ENCODE data around the gene MAPRE2. TPM values are rescaled to one million over a fixed set of nuclear protein-coding genes. Genes with fewer than 3 reads are reported as not detected.
A peak's percentile ranks its signal among the peaks of the same experiment; 100 is the strongest.

Gene MAPRE2
- total RNA-seq, 1 experiment from 2014 or later = 57.5 TPM

DNA sequence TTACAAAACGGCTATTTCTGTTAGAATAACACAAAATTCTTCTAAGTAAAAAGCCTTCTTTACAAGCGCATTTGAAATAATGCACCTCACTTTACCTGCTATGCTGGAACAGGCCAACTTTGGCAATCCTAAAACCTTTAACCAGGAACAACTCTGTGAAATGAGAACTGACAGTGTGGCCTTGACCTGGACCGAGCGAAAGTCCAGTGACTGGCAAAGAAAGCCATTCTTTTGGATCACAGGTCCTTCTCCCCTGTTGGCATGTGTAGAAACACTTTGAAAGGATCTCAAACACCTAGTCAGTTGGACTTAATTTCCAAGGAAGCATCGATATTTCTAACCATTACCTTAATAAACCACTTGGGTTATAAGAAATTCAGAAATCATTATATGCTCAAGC is 21.2 kb downstream of the MAPRE2 start:
- no peak for DNase-seq (ENCODE audit: low read depth)

- DNase-seq (ENCODE audit: low read depth) = no peak
These were observed 22.9 kb downstream of the MAPRE2 start for GRCh38 chr18:35063875-35064690.

DNA sequence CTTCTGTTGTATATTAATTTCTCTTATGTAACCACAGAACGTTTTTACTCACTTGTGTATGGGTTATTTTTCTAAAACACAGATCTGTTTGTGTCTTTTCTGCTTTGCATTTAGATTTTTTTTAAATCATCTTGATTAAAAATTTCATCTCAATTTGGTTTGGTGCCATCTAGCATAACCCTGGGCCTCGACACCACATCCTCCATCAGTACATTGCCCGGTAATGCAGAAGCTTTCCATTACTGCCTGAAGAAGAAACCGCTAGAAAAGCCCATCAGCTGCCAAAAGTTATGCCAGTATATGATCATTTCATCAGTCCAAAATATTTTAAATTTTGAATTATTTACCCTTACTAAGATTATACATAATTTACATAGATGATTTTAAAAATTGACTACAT is 26.2 kb downstream of the MAPRE2 start:
- DNase-seq (ENCODE audit: low read depth) = no peak

GRCh38 chr18:35071819-35072247 is 30.6 kb downstream of the MAPRE2 start:
- no peak for DNase-seq (ENCODE audit: low read depth)

DNA sequence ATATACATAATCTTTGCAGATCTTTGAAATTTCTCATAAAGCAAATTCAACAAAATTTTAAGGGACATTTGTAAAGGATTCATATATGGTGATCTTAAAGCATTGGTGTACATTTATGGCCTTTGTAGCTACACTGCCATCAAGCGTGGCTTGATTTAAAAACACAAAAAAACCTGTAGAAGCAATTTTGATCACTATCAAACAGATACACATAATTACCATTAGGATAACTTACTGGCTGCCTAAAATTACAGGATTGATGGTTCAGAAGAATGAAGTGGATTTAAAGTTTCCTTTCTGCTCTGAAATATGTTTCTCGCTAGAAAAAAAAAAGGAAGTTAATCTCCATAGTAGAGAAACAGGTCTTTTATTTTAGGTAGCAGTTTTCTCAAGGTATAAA is 31.4 kb downstream of the MAPRE2 start:
- DNase-seq (ENCODE audit: low read depth) = no peak

DNA sequence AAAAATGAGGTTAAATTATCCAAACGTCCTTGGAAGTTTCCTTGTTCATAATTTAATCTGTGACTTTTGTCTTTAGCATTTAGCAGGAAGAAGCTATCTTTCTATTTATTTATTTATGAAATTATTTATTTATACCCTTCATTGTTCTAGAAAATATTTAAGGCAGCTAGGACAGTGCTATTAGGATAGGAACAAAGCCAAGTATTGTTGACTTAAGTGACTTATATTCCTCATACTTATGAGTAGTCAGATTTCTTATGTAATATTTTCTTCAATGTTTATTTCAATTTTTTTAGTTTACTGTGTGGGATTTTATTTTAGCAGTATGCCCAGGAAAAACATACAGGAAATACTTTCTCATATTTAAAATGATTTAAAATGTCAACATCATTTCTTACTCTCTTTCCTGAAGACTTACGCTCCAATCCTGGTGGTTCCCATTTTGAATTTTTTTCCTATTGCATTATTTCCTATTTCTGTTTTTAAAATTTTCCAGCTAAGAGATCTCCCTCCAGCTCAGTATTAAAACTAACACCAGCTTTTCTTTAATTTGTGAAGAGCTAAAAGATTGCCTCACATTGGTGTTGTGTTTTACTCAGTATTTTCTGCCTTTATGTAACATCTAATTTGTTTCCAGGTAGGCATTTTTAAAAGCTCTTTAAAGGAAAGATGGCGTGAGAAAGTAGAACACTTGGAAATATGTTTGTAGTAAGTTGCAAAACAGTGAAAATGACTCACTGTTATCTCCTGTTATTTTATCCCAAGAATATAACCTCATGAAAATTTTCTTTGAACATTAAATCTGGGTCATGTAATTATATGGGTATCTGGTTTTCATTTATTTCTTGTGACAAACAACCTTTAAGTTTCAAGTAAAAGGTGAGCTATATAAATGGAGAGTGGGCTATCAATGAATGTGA is 32.2 kb downstream of the MAPRE2 start:
- DNase-seq (ENCODE audit: low read depth) = peak; percentile 34

DNA sequence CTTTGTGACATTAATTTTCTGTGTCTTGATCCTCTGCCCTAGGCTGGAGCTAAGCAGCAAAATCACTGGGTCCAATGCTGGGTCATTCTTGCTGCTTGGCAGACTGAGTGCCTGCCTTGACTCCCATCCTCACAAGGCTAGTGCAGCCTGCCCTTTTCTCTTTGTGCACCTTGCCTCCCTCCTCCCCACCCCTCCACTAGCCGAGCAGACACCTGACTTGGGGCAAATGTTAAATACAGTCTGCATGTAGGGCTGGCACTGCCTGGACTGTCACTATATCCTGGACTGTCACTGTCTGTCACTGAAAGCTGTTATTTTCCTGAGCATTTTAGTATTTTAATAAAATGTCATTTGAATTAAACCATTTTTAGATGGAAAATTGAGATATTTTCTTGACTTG is 33.4 kb downstream of the MAPRE2 start:
- no peak for DNase-seq (ENCODE audit: low read depth)

- no peak for DNase-seq (ENCODE audit: low read depth)
These were observed 33.9 kb downstream of the MAPRE2 start for GRCh38 chr18:35075132-35075531.

DNA sequence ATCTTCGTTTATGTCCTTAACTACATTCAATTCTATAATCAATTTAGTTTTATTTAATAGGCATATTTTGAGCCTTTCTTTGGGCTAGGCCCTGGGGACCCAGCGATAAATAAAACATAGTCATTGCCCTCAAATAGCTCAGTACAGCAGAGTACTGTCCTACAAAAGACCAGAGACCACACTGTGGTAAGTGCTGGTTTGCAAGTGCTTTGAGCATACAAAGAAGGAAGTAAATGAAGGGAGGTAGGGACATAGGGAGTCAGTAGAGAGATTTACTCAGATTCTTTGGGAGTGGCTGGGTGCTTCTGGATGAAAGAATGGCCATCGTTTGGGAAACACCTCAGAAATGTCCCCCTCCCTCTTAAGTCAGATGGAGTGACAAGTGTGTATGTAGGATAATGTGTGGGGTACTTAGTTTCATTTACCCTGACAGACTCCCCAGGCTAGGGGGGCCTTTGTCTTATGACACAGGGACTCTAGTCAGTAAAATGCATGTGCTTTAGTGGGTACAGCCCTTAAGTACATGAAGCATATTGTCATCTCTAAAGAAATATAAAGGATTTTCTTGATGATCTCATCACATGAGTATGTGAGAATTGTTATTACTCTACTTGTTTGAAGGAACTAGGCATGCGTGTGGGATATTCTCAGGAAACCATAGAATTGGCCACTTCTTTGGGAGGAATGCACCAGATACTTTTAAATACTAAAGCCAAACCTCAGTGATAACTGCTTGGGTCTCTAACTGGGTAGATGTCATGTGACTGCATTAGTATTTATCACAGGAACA is 35.1 kb downstream of the MAPRE2 start:
- DNase-seq (ENCODE audit: low read depth) = peak; percentile 84

DNA sequence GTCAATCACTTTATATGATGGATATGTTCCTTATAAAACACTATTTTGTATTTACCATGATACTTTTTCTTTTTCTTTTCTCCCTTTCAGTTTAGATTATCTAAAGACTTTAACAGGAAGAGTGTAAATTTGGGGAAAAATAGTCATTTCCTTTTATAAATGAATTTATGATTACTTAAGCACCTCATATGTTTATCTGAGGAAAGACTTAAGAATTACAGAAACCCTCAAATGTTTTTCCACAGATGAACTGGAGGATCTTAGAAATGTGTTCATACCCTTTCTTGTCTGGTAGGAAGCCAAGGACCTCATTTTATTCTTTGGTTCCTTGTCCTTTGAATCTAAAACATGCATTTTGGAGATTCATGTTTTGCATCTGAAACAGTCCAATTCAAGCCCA is 36.7 kb downstream of the MAPRE2 start:
- no peak for DNase-seq (ENCODE audit: low read depth)

- no peak for DNase-seq (ENCODE audit: low read depth)
These were observed 38.8 kb downstream of the MAPRE2 start for GRCh38 chr18:35080058-35080457.

DNA sequence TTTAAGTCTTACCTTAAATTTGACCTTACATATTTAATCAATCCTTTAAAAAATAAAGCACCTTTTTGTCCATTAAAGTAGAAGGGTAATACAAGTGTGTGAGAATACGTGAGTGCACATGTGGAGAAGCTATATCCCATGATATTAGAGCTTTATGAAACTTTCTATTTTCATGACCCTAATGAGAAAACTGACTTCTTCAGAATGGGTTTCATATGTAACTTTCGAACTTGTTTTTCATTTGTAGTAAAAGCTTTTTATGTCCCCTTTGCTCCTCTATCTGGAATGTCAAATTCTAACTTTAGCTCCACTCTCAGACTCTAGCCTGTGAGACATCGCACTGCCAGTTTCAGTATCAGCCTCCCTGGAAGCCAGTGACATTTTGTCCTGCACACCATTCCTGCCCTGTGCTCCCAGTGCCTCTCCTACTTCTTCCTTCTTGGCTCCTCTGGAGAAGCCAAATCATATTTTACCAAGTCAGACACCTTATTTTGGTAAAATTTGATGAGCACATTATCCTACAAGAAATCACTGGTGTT is 42.0 kb downstream of the MAPRE2 start:
- no peak for DNase-seq (ENCODE audit: low read depth)

DNA sequence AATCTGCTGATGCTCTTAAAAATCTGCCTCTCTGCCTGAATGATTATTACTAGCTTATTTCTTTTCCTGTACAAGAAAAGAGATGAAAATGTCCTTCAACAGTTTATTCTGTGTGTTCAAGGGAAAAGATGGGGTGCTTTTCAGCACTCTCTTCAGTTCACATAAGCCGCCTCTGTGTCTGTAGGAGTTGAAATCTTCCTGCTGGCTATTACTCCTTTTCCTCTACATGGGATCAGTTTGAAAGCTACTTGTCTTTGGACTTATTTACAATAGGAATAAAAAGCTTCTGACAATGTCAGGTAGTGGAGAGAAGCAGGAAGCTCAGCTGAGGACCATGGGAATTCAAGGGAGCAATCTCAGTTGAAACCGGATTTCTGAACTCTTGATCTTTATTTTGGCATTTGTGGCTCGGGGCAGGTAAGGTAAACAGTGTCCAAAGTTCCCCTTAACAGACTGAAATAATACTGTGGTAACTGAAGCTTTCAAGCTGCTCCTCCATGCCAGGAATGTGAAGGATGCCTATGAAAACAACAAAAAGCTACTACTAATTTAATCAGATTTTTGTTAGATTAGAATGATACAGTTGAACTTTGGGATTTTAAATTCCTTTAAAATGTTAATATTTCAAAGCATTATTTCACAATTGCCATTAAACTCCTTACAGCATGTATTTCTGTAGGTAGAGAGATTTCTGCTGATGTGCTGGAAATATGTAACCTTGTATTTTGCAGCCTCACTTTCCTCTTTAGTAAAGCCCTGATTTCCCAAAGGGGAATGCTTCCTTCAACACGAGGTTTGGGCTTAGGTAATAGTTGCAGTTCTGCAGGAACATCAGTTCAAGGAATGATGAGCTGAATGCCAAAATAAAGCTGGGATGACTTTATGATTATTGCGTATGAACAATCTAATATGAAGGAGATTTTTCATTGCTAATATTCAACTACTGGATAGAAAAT is 43.6 kb downstream of the MAPRE2 start:
- DNase-seq (ENCODE audit: low read depth) = no peak

DNA sequence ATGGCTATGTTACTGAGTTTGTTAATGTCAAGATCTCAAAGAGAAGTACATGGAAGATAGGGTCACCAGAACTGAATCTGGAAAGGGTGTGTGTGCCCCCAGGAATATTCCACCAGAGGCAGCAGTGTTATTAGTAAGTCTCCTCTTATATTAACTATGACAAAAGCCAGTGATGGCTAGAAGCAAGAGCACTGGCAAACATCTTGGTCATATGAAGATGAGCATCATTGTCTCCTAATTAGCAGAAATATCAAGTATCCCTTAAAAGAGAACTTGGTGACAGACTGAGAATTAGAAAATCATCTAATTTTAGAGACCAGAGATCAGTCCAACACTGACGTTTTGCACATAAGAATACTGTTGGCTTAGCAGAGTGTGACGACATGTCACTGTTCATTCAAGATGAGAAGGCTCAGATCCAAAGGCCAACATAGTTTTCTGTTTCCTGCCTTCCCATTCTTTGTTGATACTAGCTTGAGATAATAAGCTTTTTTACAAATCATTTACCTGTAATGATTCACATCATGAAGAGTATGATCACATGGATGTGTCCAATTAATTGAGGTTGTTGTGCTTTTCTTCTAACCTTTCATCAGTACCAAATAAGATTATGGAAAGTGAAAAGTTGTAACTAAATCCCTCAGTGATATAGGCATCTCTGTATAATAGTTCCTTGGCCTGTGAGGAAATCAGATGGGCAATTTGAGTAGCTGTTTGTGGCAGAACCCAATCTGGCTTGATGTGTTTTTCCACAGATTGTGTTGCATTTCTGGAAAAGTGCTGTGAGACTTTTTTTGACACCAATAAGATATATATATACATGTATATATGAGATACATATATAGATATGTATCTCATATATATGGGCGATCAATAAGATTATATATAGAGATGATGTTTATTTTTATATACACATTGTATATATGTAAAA is 44.5 kb downstream of the MAPRE2 start:
- DNase-seq (ENCODE audit: low read depth) = no peak

GRCh38 chr18:35086704-35087103 is 45.5 kb downstream of the MAPRE2 start:
- no peak for DNase-seq (ENCODE audit: low read depth)

- DNase-seq (ENCODE audit: low read depth) = no peak
These were observed 46.5 kb downstream of the MAPRE2 start for GRCh38 chr18:35087726-35088125.

DNA sequence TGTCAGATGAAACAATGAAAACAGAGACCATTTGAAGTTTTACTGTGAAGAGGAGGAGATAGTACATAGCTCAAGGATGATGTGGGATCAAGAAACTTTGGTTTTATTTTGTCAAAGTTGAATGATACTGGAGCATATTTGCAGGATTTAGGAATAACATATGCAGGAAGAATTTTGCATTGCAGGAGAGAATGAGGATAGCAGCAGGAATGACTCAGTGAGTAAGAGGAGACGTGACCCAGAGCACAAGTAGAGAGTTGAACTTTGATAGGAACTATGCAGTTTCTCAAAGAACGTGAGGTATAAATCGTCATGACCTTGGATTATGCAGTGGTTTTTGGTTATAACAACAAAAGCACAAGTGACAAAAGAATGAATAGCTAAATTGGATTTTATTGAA is 47.7 kb downstream of the MAPRE2 start:
- DNase-seq (ENCODE audit: low read depth) = peak; percentile 55

GRCh38 chr18:35089382-35089781 is 48.2 kb downstream of the MAPRE2 start:
- peak; percentile 62 for DNase-seq (ENCODE audit: low read depth)

DNA sequence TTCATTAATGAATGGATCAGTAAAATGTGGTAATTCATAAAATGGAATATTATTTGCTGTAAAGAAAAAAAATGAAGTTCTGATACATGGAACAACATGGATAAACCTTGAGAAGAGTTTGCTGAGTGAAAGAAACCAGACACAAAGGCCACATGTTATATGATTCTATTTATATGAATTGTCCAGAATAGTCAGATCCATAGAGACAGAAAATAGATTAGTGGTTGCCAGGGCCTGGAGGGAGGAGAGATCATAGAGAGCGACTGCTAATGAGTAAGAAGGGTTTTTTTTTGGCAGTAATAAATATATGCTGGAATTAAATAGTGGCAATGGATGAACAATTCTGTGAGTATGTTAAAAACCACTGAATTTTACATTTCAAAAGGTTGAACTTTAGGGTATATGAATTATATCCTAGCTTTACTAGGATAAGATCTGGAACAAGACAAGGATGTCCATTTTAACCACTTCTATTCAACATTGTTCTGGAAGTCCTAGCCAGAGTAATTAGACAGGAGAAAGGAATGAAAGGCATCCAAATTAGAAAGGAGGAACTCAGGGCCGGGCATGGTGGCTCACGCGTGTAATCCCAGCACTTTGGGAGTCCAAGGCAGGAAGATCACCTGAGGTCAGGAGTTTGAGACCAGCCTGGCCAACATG is 48.8 kb downstream of the MAPRE2 start:
- DNase-seq (ENCODE audit: low read depth) = peak; percentile 60

Measured in M059J (cell line).